ENCODE data around the gene PDZD7. TPM values are rescaled to one million over a fixed set of nuclear protein-coding genes. Genes with fewer than 3 reads are reported as not detected.
A peak's percentile ranks its signal among the peaks of the same experiment; 100 is the strongest.
"Not testable (repeated sequence)": the region's sequence is repeated elsewhere in the genome, so short reads cannot be mapped to it uniquely, and the experiment has no call there.

The PDZD7 gene
- polyA plus RNA-seq, 1 donor, result 1.3 TPM

DNA sequence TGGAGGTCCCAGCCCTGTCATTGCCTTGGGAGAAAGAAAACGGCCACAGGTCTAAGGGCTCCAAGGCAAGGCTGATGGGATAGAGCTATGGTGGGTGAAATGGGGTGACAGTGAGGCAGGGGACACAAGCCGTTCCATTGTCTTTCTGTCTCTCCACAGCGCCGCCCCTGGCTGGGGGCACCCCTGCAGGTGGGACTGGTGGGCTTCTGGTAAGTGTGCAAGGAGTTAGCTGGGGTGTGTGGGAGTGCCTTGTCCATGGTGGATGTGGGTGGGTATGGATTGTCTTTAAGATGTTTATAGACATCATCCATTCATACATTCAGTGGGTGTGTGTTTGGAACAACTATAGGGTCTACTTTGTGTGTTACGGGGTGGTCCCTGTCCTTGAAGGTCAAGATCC, 7.6 kb upstream of the PDZD7 start:
- no peak for DNase-seq

DNA sequence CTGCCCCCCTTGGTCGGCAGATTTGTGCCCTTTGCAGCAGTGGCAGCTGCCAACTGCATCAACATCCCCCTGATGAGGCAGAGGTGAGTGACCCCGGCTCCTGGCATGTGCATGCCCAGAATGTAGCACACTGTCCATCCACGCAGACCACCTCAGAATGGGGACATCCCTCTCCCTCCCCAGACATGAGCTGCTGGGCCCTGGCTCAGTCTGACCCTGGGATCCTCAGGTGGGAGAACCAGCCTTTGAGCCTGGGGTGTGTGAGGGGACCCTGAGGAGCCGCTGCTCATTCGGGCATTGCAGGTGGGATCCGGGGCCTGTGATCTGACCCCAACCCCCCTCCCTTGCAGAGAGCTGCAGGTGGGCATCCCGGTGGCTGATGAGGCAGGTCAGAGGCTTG, 5.8 kb upstream of the PDZD7 start:
- DNase-seq, result no peak

DNA sequence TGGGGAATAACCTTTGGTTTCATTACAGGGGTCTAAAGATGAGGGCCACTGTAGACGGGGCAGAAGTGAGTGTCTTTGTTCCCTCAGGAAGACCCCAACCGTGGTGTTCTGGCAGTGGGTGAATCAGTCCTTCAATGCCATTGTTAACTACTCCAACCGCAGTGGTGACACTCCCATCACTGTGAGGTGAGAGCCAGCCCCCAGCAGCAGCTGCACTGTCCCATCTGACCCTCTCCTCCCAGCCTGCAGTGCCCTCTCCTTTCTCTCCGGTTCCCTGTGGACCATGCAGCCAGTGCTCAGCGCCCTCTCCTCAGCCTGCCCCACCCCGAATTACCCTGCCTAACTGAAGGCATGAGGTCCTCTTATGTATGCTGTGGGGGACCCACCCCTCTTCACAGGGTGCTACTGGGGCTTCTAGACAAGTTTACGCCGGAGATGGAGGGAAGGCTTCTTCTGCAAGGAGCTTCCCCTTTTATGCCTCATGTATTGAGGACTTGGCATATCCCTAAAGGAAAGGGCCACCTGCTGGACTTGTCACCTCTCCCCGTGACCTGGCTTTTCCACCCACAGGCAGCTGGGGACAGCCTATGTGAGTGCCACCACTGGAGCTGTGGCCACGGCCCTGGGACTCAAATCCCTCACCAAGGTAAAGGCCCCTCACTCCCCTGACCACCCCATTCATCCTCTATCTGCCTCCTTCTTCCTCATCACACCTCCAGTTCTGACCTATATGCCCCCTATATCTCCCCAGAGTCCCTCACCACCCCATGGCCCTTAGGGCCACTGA, 5.2 kb upstream of the PDZD7 start:
- no peak for DNase-seq

DNA sequence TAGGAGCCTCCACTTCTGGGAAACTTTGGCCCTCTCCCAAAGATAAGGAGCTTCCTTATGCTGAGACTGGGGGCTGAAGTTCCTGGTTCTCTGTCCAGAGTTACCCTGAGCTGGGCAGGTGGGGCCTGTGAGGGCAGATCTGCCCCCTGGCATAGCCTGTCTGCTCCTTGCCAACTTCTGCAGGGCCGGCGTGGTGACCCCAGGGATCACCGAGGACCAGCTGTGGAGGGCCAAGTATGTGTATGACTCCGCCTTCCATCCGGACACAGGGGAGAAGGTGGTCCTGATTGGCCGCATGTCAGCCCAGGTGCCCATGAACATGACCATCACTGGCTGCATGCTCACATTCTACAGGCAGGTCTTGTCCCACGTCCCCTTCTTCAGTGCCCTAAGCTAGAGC, 4.4 kb upstream of the PDZD7 start:
- no peak for DNase-seq

DNA sequence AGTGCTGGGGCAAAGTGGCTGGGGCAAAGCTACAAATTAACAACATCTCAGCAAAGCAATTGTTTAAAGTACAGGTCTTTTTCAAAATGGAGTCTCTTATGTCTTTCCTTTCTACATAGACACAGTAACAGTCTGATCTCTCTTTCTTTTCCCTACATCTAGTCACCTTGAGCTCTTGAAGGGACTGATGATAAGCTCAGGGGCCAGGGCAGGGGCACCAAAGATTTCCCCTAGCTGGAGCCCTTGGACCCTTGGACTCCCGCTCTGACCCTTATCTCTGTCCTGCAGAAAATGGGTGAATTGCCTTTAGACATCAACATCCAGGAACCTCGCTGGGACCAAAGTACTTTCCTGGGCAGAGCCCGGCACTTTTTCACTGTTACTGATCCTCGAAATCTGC, 3.5 kb upstream of the PDZD7 start:
- not testable (repeated sequence) for DNase-seq

DNA sequence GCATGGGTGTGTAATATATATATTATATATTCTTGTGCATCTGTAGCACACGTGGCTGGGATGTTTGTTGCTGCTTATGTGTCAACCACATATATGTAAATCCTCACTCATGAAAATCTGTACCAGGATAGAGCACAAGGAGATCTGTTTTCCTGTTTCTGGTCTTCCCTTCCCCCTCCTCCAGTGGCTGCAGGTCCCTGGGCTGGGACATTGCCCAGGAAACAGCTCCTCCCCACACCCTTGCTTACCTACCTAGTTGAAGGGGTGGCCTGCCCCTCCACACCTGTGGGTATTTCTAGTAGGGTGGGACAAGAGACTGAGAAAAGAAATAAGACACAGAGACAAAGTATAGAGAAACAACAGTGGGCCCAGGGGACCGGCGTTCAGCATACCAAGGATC, 2.3 kb upstream of the PDZD7 start:
- no peak for DNase-seq

DNA sequence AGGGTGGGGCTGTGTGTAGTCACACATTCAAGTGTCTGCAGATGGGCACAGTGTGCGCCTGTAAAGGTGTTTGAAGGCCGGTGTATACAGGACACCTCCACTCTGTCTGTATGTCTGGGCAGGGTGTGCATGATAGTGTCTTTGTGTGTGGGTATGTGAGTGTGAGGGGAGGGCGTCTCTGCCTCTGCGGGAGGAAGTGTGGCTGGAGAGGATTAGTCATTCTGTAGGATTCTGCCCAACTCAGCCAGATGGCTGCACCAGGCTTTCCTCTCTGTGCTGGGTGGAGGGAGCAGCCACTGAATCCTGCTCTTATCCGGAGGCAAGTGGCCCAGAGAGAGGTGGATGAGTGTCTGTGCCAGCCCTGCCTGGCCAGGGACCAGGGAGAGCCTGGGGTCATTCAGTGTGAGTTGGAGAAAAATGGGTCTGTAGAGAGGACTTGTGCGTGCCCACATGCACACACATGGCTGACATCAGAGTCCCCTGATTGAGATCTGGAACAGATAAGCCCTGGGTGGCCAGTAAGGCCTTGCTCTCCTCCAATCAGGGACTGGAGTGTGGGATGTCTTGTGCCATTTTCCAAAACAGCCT, 1.8 kb upstream of the PDZD7 start:
- peak; percentile 74 for DNase-seq

DNA sequence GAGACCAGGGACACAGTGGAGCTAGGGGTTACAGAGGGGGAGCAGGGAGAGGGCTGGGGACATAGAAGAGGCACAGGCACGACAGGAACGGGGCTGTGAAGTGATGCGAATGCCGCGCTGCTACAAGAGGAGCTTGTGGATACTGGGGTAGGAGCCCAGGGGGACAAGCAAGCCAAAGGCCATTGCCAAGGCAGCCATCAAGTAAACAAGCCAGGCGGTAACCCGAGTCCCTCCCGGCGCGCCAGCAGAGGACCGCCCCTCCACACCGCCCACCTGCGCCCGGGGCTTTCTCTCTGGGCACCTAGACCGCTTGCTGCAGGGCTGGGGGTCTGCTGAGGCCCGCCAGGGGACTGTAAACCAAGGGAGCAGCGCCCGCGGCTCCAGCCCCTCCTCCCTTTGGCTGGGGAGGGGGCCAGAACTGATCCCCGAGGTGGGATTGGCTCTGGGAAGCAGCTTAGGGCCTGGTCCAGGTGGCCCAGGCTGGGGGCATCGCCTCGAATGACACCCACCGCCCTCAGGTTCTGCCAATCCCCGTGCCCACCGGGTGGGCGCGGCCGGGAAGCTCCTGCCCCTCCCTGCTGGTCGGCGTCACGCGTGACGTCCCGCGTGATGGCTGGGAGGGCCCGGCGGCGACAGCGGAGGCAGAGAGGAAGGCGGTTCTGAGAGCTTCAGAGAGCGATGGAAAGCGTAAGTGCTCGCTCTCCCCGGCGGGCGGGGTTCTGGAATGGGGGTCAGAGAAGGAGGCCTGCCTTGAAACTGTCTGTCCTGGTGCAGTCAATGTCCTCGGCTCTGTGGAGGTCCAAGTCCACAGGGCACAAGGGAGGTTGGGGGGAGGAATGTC, 1.1 kb upstream of the PDZD7 start:
- peak; percentile 89 for DNase-seq

DNA sequence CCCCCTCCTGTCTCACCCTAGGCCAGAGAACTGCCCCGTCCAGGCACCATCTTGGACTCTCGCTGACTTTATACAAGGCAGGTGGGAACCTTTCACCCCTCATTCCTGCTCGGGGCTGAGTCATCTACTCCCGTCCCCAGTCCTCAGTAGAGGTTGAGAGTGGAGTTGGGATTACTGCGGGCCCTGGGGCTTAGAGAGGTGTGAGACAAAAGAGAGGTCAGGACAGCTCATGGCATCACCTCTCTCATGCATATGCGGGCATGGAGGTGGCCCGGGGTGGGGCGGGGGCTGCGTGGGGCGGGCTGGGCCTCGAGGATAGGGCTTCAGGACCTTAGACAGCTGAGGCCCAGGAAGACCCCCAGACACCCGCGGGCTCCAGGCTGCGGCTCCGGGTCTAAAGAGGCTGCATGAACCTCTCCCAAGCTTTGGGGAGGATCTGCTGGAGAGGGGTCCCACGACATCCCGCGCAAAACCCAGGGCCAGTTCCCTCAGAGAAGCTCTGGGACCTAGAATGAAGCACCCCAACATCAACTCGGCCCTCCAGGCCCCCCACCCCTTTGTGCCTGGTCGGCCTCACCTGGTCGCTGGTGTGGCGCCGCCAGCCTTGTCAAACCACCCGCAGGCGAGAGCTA, 317 bp downstream of the PDZD7 start:
- DNase-seq, result no peak

DNA sequence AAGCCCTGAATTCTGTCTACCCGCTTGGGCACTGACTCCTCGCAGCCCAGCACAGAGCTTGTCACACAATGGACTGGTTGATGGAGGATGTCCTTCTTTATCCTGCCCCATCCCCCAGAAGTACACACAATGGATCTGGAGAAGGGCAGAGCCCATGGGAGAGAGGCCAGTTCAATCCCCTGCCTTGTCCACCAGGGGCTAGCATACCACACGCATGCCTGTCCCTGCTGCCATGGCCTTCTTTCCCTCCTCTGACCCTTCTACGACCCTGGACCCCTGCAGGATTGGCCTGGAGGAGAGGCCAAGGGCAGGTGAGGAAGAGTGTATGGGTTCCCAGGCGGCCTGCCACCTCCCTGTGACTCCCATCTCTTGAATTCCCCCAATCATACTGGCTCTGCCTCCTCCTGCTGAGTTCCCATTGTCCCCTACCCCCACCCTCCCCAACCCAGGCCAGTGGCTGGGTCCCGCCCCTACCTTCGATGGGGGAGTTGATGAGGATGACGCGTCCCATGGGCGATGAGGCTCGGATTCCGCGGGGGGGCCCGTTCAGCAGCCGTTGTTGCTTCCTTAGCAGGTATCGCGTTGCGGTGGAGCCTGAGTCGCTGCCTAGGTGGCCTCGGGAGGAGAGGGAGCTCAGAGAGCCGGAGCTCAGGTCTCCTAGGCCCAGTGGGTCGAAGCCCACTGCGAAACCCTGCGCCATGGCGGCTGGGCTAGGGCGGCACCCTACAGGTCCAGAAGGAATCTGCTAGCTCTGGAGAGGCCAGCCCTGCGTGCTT, 1.2 kb downstream of the PDZD7 start:
- no peak for DNase-seq

DNA sequence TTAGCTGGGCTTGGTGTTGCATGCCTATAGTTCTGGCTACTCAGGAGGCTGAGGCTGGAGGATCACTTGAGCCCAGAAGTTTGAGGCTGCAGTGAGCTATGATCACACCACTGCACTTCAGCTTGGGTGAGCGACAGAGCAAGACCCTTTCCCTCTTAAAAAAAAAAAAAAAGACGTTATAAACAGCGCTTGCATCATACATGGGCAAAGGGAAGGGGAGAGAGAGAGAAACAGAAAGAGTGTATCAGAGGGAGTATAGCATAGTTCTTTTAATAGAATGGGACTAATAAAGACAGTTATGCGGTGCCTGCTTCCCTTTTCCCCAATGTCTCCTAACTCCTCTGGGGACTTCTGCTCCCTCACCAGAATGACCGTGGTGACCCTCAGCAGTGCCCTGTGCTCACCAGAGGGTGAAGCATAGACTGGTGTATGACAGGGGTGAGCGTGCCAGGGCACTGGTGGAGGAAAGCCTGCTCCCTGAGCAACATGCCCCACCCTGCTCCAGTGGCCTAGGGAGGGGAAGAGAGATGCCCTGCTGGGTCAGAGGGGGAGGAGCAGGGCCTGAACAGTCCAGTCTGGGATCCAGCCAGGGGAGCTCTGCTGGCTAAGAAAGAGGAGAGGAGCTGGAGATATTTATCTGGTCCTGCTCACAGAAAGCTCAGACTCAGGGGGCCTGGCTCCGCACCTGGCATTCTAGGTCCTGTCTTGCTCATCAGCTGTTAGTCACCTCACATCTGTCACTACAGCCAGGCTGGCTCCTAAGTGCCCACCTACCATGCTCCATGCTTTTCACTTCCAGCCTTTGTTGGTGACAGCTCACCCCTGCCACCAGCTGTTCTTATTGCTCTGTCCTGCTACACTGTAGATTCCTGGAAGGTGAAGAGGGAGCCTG, 2.2 kb downstream of the PDZD7 start:
- DNase-seq, result no peak

DNA sequence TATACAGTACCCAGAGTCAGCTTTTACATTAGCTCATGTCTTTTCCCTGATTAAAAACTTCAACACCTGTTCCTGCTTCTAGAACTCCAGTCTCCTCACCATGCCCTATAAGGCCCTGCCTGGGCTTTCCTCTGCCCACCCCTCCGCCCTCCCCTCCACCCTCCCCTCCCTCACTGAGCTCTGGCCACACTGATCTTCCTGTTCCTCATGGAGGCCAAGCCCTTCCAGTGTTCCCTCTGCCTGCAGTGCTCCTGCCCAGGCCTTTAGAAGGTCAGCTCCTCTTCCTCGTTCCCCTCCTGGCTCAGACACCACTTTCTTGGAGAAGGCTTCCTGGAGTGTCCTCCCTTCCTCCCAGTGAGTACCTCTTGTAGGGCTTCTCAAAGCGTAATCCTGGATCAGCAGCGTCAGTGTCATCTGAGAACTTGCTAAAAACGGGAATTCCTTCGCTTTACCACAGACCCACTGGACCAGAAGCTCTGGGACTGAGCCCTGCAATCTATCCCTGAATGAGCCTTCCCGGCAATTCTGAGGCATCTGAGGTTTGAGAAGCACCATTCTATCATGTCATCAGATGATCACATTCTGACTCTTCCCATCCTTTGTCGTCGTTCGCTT, 3.7 kb downstream of the PDZD7 start:
- no peak for DNase-seq

DNA sequence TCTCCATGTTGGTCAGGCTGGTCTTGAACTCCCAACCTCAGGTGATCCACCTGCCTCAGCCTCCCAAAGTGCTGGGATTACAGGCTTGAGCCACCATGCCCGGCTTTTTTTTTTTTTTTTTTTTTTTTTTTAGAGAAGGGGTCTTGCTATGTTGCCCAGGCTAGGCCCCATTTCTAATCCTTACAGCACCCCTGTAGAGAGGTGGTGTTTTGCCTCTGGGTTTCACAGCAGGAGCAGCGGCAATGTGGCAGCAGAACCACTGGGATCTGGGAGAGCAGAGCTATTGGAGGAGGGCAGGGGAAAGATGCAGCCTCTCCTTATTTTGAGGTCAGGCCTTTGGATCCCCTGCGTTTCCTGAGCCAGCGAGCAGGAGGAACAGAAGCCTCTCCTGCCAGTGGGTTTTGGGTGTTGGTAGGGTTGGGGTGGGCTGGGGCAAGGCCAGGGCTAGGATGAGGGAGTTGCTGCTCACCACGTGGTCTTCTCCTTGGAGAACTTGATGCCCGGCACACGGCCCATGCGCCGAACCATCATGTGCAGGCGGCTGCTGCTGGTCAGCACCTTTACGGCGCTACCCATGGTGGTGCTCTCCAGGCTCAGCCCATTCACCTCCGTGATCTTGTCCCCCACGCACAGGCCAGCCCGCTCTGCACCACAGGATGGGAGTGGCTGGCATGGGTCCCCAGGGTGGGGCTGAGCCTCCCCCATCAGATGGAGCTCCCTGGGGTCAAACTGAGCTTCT, 7.8 kb downstream of the PDZD7 start:
- no peak for DNase-seq

DNA sequence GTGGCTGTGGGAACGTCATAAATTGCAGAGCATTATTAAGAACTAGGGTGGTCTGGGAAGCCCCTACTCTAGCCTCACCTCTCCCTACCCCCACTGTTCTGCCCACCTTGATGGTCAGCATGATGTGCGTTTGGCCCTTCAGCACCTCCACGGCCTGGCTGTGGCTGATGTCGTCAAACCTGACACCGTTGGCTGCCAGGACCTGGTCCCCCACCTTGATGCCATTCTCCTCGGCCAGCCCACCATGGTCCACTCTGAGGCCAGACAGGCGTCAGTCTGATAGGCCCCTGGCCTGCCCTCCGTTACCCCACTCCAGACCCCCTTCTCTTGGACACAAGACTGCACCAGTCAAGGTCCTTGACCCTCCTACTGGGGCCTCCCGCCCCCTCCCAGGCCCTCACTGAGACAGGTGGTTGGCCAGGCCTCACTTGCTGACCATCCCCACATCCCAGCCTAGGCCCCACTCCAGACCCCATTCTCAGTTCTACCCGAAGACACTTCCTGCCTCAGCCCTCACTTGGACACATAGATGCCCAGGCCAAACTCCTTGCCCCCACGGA, 9.2 kb downstream of the PDZD7 start:
- no peak for DNase-seq

DNA sequence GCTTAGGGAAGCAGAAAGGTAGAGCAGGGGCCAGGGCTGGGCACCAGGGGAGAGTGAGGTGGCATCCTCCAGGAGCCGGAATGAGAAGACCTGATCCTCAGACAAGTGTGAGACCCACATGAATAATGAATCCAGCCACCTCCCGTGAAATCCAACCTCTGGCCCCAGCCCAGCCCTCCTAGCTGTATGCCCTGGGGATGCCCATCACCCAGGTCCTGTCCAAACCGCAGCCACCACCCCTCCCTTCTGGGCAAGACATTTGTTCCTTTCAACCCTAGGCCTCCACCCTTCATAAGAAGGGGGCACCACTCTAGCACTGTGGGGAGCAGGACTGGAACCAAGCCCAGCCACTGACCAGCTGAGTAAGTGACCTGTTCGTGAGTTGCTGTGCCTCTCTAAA, 9.7 kb downstream of the PDZD7 start:
- DNase-seq, result no peak

DNA sequence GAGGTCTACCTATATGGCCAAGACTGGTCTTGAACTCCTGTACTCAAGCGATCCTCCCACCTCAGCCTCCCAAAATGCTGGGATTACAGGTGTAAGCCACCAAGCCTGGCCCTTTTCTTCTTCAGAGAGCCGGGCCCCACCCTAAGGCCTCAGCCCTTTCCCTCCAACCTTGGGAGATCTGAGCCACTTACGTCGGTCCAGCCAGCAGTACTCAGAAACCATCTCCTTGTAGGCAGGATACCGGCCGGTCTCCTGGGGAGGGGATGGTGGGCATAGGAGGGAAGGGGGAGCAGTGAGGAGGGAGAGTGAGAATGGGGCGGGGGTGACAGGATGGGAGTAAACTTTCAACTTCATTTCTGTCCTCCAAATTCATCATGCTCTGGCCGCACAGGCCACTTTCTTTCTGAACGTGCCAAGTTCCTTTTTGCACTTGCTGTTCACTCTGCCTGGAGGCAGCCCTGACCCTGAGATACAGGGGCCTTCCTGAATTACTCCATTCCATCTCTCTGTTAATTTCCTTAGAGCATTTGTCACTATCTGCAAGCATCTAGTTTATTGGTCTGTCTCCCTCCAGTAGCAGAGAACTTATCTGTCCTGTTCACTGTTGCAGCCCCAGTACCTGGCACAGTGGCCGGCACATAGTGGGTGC, 10.4 kb downstream of the PDZD7 start:
- no peak for DNase-seq

DNA sequence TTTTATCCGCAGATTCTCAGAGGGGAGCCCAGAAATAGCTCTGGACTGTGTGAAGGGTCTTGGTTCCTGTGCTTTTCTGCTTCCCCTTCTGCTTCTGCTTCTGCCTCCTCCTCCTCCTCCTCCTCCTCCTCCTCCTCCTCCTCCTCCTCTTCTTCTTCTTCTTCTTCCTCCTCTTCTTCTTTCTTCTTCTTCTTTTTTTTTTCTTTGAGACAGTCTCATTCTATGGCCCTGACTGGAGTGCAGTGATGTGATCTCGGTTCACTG, 11.6 kb downstream of the PDZD7 start:
- DNase-seq, result no peak

DNA sequence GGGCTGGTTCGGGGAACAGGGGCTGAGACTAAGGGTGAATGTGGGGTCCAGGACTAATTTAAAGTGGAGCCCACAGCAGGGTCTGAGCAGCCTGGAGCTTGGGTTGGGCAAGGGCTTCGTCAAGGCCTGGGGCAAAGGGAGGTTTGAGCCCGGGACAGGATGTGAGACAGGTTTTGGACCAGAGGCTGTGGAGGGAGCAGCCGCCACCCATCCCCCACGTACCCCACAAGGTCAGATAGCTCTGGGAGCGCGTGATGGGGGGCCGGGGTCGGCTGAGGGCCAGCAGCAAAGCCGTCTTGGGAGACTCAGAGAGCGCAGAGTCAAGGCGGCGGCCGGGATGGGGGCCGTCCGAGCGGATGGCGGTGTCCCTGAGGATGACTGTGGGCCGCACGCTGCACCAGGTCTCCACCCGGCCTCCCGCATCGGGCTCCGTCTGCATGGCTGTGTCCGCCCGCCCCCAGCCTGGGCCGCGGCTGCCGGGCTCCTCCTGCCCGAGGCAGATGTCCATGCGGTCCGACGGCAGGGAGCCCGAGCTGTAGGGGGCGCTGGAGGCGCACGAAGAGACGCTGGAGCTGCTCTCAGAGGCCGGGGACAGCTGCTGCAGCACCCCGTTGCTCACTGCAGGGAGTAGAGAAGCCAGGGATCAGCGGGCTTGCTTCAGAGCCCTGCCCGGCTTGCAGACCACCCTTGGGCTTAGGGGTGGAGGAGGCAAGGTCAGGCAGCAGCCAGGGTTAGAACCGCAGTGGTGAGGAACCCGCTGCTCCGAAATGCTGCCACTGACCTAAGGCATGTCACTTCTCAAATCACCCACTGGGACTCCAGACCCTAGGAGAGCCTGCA, 12.1 kb downstream of the PDZD7 start:
- peak; percentile 71 for DNase-seq

All from hindlimb muscle (tissue), 1 donor.